ENCODE results near the gene PROZ.
"Not testable (repeated sequence)": the region's sequence is repeated elsewhere in the genome, so short reads cannot be mapped to it uniquely, and the experiment has no call there.

The PROZ gene

GRCh38 chr13:113153810-113154748 is 4.4 kb upstream of the PROZ start:
- in situ Hi-C loops (cut with HindIII; ENCODE audit: low sequenced_read_pairs) = no loop called here

- in situ Hi-C loops (cut with HindIII; ENCODE audit: low sequenced_read_pairs) = no loop called here
Observed at GRCh38 chr13:113155201-113155600, 3.2 kb upstream of the PROZ start.

DNA sequence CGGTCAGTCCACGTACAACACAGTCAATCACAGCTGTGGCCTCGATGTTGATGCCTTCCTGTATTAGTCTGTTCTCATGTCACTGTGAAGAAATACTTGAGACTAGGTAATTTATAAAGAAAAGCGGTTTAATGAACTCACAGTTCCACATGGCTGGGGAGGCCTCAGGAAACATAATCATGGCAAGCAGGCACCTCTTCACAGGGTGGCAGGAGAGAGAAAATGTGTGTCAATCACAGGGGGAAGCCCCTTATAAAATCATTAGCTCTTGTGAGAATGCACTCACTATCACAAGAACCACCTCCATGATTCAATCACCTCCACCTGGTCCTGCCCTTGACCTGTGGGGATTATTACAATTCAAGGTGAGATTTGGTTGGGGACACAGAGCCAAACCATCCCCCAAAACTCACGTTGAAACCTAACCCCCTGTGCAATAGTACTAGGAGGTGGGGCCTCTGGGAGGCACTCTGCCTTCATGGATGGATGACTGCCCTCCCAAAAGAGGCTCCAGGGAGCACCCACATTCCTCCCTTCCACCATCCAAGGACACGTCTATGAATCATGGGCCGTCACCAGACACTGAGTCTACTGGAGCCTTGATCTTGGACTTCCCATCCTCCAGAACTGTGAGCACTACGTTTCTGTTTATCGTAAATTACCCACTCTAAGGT is 2.3 kb upstream of the PROZ start:
- in situ Hi-C loops (cut with HindIII; ENCODE audit: low sequenced_read_pairs) = no loop called here

- in situ Hi-C loops (cut with HindIII; ENCODE audit: low sequenced_read_pairs) = no loop called here
Observed at GRCh38 chr13:113157206-113157928, 1.1 kb upstream of the PROZ start.

GRCh38 chr13:113158946-113159345 is 498 bp downstream of the PROZ start:
- in situ Hi-C loops (cut with HindIII; ENCODE audit: low sequenced_read_pairs) = no loop called here

- in situ Hi-C loops (cut with HindIII; ENCODE audit: low sequenced_read_pairs) = no loop called here
Observed at GRCh38 chr13:113159701-113160100, 1.3 kb downstream of the PROZ start.

DNA sequence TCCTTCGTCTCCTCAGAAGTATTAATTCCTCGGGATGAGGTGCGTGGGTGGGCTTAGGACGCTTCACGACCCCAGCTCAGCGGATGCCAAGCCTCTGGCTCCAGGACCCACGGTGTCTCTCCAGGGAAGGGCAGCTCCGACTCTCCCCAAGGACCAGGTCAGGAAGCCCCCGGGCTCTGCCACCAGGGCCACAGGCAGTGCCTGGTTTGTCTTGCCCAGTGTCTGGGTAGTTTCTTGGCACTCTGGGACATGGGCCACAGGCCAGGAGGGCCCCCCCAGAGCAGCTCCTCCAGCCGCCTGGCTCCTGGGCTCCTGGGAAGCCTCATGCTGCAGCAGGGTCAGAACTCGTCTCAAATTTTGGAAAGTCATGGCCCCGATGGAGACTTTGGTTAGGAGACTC is 2.5 kb downstream of the PROZ start:
- in situ Hi-C loops (cut with HindIII; ENCODE audit: low sequenced_read_pairs) = no loop called here

DNA sequence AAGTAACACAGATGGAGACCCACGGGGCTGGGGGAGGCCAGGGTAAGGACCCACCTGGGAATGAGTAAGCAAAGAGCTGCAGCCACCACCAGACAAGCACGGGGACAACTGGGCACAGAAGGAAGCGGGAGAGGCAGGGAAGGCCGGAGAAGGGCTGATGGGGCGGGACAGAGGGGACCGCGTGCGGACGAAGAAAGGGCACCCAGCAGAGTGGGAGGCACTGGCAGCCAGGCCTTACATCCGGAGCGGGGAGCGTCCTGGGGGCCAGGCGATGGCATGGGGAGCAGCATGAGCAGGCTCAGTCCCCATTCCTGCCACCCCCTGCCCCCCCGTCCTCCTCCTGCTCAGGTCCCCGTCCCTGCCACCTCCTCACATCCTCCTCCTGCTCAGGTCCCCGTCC is 3.0 kb downstream of the PROZ start:
- in situ Hi-C loops (cut with HindIII; ENCODE audit: low sequenced_read_pairs) = no loop called here

- in situ Hi-C loops (cut with HindIII; ENCODE audit: low sequenced_read_pairs) = not testable (repeated sequence)
Observed at GRCh38 chr13:113161975-113162374, 3.5 kb downstream of the PROZ start.

- in situ Hi-C loops (cut with HindIII; ENCODE audit: low sequenced_read_pairs) = no loop called here
Observed at GRCh38 chr13:113162783-113163685, 4.6 kb downstream of the PROZ start.

GRCh38 chr13:113164492-113164891 is 6.0 kb downstream of the PROZ start:
- in situ Hi-C loops (cut with HindIII; ENCODE audit: low sequenced_read_pairs) = no loop called here

DNA sequence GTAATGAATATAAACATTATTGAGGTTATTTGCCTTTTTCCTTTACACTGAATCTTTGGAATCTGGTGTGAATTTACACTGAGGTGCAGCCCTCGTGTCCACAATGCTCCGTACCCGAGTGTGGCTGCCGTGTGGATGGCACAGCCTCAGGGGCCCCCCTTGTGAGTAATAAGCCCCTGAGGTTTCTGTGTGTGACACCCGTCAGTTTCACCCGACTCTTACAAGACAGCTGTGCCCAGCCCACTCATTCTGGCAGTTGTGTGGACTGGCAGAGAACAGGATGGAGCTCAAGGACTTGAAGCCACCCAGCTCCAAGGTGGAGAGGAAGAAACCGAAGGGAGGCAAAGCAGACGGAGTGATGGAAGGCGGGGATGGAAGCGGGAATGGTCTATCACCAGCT is 7.8 kb downstream of the PROZ start:
- in situ Hi-C loops (cut with HindIII; ENCODE audit: low sequenced_read_pairs) = no loop called here

DNA sequence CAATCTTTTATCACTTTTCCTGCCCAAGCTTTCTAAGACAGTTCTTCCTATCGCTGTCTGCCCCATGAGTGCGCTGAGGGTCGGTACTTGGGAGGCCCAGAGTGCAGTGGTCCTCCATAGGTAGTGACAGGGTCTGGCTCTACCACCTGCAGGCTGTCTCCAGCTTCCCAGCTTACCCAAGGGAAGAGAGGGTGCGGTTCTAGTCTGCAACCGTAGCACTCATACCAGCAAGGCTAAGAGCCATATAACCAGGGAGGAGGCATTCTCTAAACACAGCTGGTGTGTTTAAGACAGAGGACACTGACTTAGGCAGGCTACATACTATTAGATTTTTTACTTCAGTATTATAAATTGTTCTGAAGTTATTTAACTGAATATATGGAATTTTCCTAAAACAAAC is 8.2 kb downstream of the PROZ start:
- in situ Hi-C loops (cut with HindIII; ENCODE audit: low sequenced_read_pairs) = no loop called here

DNA sequence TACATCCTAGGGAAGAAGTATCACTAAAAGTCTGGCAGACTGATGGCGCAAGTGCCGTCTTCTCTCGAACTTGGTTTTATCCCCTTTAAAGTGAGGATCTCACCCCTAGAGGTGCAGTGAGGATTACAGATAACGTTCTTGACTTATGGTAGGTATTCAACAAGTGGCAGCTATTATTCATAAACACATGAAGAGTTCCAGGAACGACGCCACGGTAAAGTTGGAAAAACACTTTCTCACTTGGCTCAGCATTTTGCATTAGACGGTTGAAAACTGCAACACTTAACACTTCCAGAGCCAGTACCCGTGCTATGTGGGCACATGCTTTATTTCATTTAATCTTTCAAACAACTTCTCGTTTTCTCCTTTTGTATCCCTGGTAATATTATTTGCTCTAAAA is 8.7 kb downstream of the PROZ start:
- in situ Hi-C loops (cut with HindIII; ENCODE audit: low sequenced_read_pairs) = no loop called here

DNA sequence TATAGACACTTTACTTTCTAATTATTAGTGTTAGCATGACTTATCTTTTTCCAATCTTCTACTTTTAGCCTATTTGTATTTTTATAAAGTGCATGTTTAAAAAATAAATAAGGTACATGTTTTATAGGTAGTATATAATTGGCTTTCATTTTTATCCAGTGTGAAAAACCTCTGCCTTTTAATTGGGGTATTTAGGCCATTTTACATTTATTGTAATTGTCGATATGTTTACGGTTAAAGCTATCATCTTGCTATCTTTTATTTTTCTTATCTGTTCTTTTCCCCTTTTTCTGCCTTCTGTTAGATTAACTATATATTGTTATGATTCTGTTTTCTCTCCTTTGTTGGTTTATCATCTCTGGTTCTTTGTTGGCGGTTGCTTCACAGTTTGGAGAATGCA is 9.1 kb downstream of the PROZ start:
- in situ Hi-C loops (cut with HindIII; ENCODE audit: low sequenced_read_pairs) = no loop called here

DNA sequence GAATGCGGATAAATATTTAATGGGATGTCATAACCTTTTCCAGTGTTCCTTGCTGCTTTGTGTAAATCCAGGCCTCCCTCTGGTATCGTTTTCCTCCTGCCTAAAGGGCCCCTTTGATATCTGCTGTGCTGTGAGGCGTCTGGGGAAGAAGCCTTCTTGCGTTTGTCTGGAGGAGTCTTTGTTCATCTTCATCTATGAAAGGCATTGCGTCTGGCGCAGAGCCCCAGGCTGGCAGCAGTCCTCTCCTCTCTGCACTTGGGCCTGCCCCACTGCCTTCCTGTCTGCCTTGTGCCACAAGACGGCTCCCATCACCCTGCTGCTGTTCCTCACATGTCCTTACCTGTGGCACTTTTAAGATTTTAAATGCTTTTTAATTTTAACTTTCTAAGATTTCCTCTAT is 9.8 kb downstream of the PROZ start:
- in situ Hi-C loops (cut with HindIII; ENCODE audit: low sequenced_read_pairs) = no loop called here

GRCh38 chr13:113169277-113170272 is 11.1 kb downstream of the PROZ start:
- in situ Hi-C loops (cut with HindIII; ENCODE audit: low sequenced_read_pairs) = no loop called here

- in situ Hi-C loops (cut with HindIII; ENCODE audit: low sequenced_read_pairs) = no loop called here
Observed at GRCh38 chr13:113170511-113170910, 12.1 kb downstream of the PROZ start.

Data from DLD1 (cell line).